Astrocyte (in vitro differentiated cells and primary cell): ENCODE data around the gene ADAM8. TPM values are rescaled to one million over a fixed set of nuclear protein-coding genes. Genes with fewer than 3 reads are reported as not detected.

Experiments used
- DNase-seq: peaks from one replicate; pipeline ENCODE4 v3.0.0-alpha.2; 2010; ENCODE audit warnings: low read depth
- FAIRE-seq: peaks from 2 replicates; lab custom pipeline; 2011; peaks lifted over from hg19 to GRCh38; lab: Jason Lieb, UNC
- H2AFZ ChIP-seq: 2 replicates; pipeline ENCODE4 v1.6.0; 2012; ENCODE audit warnings: low read depth, low read length, inconsistent platforms
- H3K27ac ChIP-seq: 2 replicates; pipeline ENCODE4 v1.5.1; 2011; ENCODE audit warnings: low read depth, low read length, inconsistent platforms
- H3K27me3 ChIP-seq: 2 replicates; pipeline ENCODE4 v1.6.0; 2011; ENCODE audit warnings: low read length, inconsistent platforms; ENCODE audit not compliant: insufficient read depth
- H3K36me3 ChIP-seq: 2 replicates; pipeline ENCODE4 v1.5.1; 2011; ENCODE audit warnings: low read length, inconsistent platforms; ENCODE audit not compliant: insufficient read depth
- H3K4me1 ChIP-seq: 2 replicates; pipeline ENCODE4 v1.5.1; 2011; ENCODE audit warnings: low read length, inconsistent platforms; ENCODE audit not compliant: insufficient read depth
- H3K4me2 ChIP-seq: 2 replicates; pipeline ENCODE4 v1.6.0; 2012; ENCODE audit warnings: low read length, inconsistent platforms
- H3K4me3 ChIP-seq: 2 replicates; pipeline ENCODE4 v1.5.1; 2011; ENCODE audit warnings: low read depth, mild to moderate bottlenecking, low read length, inconsistent platforms; ENCODE audit not compliant: insufficient read depth
- H3K79me2 ChIP-seq: 2 replicates; pipeline ENCODE4 v1.6.0; 2012; ENCODE audit warnings: mild to moderate bottlenecking, low read length, inconsistent platforms; ENCODE audit not compliant: insufficient read depth
- H3K9ac ChIP-seq: 2 replicates; pipeline ENCODE4 v1.6.0; 2012; ENCODE audit warnings: mild to moderate bottlenecking, low read length, inconsistent platforms
- H3K9me3 ChIP-seq: 2 replicates; pipeline ENCODE4 v1.5.1; 2012; ENCODE audit warnings: low read depth, mild to moderate bottlenecking, low read length, inconsistent platforms; ENCODE audit not compliant: insufficient read depth
- H4K20me1 ChIP-seq: 2 replicates; pipeline ENCODE4 v1.6.0; 2012; ENCODE audit warnings: low read length, inconsistent platforms; ENCODE audit not compliant: insufficient read depth
- H3K27ac Mint-ChIP-seq: one replicate; pipeline ENCODE4 v1.8.0; 2021; ENCODE audit warnings: mild to moderate bottlenecking, mixed read lengths; ENCODE audit not compliant: unreplicated experiment
- H3K27me3 Mint-ChIP-seq: one replicate; pipeline ENCODE4 v1.8.0; 2021; ENCODE audit warnings: low read depth, mixed read lengths; ENCODE audit not compliant: unreplicated experiment
- H3K36me3 Mint-ChIP-seq: one replicate; pipeline ENCODE4 v1.8.0; 2021; ENCODE audit warnings: low read depth, mixed read lengths; ENCODE audit not compliant: unreplicated experiment
- H3K4me1 Mint-ChIP-seq: one replicate; pipeline ENCODE4 v1.8.0; 2021; ENCODE audit warnings: low read depth, mixed read lengths; ENCODE audit not compliant: unreplicated experiment
- H3K4me3 Mint-ChIP-seq: one replicate; pipeline ENCODE4 v1.8.0; 2021; ENCODE audit warnings: mild to moderate bottlenecking, moderate library complexity, mixed read lengths; ENCODE audit not compliant: unreplicated experiment
- H3K9me3 Mint-ChIP-seq: one replicate; pipeline ENCODE4 v1.8.0; 2021; ENCODE audit warnings: mild to moderate bottlenecking, mixed read lengths; ENCODE audit not compliant: unreplicated experiment
- CTCF ChIP-seq: IDR thresholded peaks from 2 replicates; pipeline ENCODE4 v1.5.1; 2011; ENCODE audit warnings: low read depth, mild to moderate bottlenecking, inconsistent platforms, low read length, moderate library complexity; ENCODE audit not compliant: insufficient read depth
- EZH2 ChIP-seq: IDR thresholded peaks from 2 replicates; pipeline ENCODE4 v1.6.1; 2012; ENCODE audit warnings: mild to moderate bottlenecking, low read length, inconsistent platforms; ENCODE audit not compliant: insufficient read depth
- total RNA-seq: library from RNA; stranded (reverse); gene quantifications from 2 replicates; pipeline ENCODE4 v1.2.1, GENCODE V29; 2021

ADAM8 gene
- total RNA-seq, 1 donor from 2014 or later: 4.6 TPM

GRCh38 chr10:133237241-133237587 is 39.5 kb downstream of the ADAM8 start:
- H3K36me3 Mint-ChIP-seq: no peaks in the 10 kb centered on the region
- Histone ChIP-seq H3K36me3 (no peaks in the 10 kb centered on the region), H3K79me2 (no peaks in the 10 kb centered on the region), H3K27me3 (peaks cover 44% of the 10 kb centered on the region), H3K27ac (no peak overlapping the region), H2AFZ (no peak overlapping the region), H3K4me3 (no peak overlapping the region), H3K9me3 (no peaks in the 10 kb centered on the region), H3K9ac (no peak overlapping the region), H3K4me1 (no peaks in the 10 kb centered on the region), H3K4me2 (no peak overlapping the region), H4K20me1 (no peaks in the 10 kb centered on the region)
- no peak for DNase-seq
- H3K27me3 Mint-ChIP-seq: peaks cover 61% of the 10 kb centered on the region
- no peaks in the 10 kb centered on the region for H3K4me1 Mint-ChIP-seq
- TF ChIP-seq EZH2: peak; percentile 87
- TF ChIP-seq CTCF: no peak
- H3K4me3 Mint-ChIP-seq: no peak overlapping the region
- no peak overlapping the region for H3K27ac Mint-ChIP-seq
- no peaks in the 10 kb centered on the region for H3K9me3 Mint-ChIP-seq
- no peak for FAIRE-seq

GRCh38 chr10:133236401-133237240 is 40.0 kb downstream of the ADAM8 start:
- no peaks in the 10 kb centered on the region for H3K4me1 Mint-ChIP-seq
- Histone ChIP-seq H3K4me3 (no peak overlapping the region), H4K20me1 (no peaks in the 10 kb centered on the region), H3K4me2 (peak overlapping the region; percentile 8), H3K9ac (no peak overlapping the region), H2AFZ (no peak overlapping the region), H3K27ac (no peak overlapping the region), H3K9me3 (no peaks in the 10 kb centered on the region), H3K27me3 (peaks cover 47% of the 10 kb centered on the region), H3K79me2 (no peaks in the 10 kb centered on the region), H3K4me1 (no peaks in the 10 kb centered on the region), H3K36me3 (no peaks in the 10 kb centered on the region)
- no peak overlapping the region for H3K27ac Mint-ChIP-seq
- FAIRE-seq: no peak
- TF ChIP-seq CTCF (no peak), EZH2 (peak; percentile 91)
- H3K4me3 Mint-ChIP-seq: no peak overlapping the region
- no peaks in the 10 kb centered on the region for H3K36me3 Mint-ChIP-seq
- peaks cover 62% of the 10 kb centered on the region for H3K27me3 Mint-ChIP-seq
- H3K9me3 Mint-ChIP-seq: no peaks in the 10 kb centered on the region
- DNase-seq: no peak

- no peak overlapping the region for H3K27ac Mint-ChIP-seq
Observed at GRCh38 chr10:133235932-133236331, 40.7 kb downstream of the ADAM8 start.

More at GRCh38 chr10:133235932-133236331, 40.7 kb downstream of the ADAM8 start:
- no peak for TF ChIP-seq EZH2
- TF ChIP-seq CTCF: no peak
- Histone ChIP-seq H3K27me3 (peaks cover 48% of the 10 kb centered on the region), H3K4me2 (no peak overlapping the region), H3K4me3 (no peak overlapping the region), H2AFZ (no peak overlapping the region), H3K27ac (no peak overlapping the region), H3K9ac (no peak overlapping the region), H4K20me1 (no peaks in the 10 kb centered on the region), H3K36me3 (no peaks in the 10 kb centered on the region), H3K4me1 (no peaks in the 10 kb centered on the region), H3K9me3 (no peaks in the 10 kb centered on the region), H3K79me2 (no peaks in the 10 kb centered on the region)
- DNase-seq: no peak
- Mint-ChIP-seq H3K36me3 (no peaks in the 10 kb centered on the region), H3K9me3 (no peaks in the 10 kb centered on the region), H3K27me3 (peaks cover 58% of the 10 kb centered on the region), H3K4me1 (no peaks in the 10 kb centered on the region), H3K4me3 (no peak overlapping the region)
- FAIRE-seq: no peak
